A673 (cell line): Measurements from ENCODE around the gene KIF2A.

ENCODE experiments used
- CTCF ChIP-seq: fragments of 300-800, 200-600 bp; sonication (generic); conservative IDR thresholded peaks from 2 replicates; pipeline ENCODE4 v1.5.1; 2017; ENCODE audit warnings: low read depth, mild to moderate bottlenecking, antibody characterized with exemption, low read length, moderate library complexity, mixed read lengths
- EZH2 ChIP-seq: fragments of 200-600 bp; sonication (generic); IDR thresholded peaks from 2 replicates; pipeline ENCODE4 v1.6.1; 2017; ENCODE audit warnings: borderline replicate concordance, low read depth, mild to moderate bottlenecking, mixed read lengths, antibody characterized with exemption, low read length; ENCODE audit not compliant: poor library complexity, severe bottlenecking

GRCh38 chr5:62263401-62263800 is 42.6 kb upstream of the KIF2A start:
- TF ChIP-seq CTCF (no peak), EZH2 (no peak)
